Neuronal stem cell (in vitro differentiated cells): ENCODE data around the gene CABP4.
A peak's percentile ranks its signal among the peaks of the same experiment; 100 is the strongest.

Experiments
- DNase-seq: peaks from one replicate; pipeline ENCODE4 v3.0.0-alpha.2; 2013; ENCODE audit warnings: low spot score
- H2AFZ ChIP-seq: one replicate; pipeline ENCODE4 v1.6.1; 2013; ENCODE audit warnings: mild to moderate bottlenecking, low read length, inconsistent platforms
- H2AK5ac ChIP-seq: 2 replicates; pipeline ENCODE4 v1.6.1; 2013; ENCODE audit warnings: low read depth, mild to moderate bottlenecking, inconsistent platforms, low read length, moderate library complexity, mixed read lengths
- H2BK120ac ChIP-seq: 2 replicates; pipeline ENCODE4 v1.6.1; 2013; ENCODE audit warnings: low read depth, mild to moderate bottlenecking, inconsistent platforms, low read length, moderate library complexity, mixed read lengths
- H2BK12ac ChIP-seq: one replicate; pipeline ENCODE4 v1.6.1; 2013; ENCODE audit warnings: low read length, inconsistent platforms
- H2BK15ac ChIP-seq: 2 replicates; pipeline ENCODE4 v1.6.1; 2013; ENCODE audit warnings: mild to moderate bottlenecking, low read length, inconsistent platforms, mixed read lengths
- H2BK5ac ChIP-seq: one replicate; pipeline ENCODE4 v1.6.1; 2013; ENCODE audit warnings: inconsistent platforms, mild to moderate bottlenecking, low read length, moderate library complexity
- H3K14ac ChIP-seq: one replicate; pipeline ENCODE4 v1.6.1; 2013; ENCODE audit warnings: low read length, inconsistent platforms
- H3K18ac ChIP-seq: 2 replicates; pipeline ENCODE4 v1.6.1; 2013; ENCODE audit warnings: low read length, inconsistent platforms
- H3K23ac ChIP-seq: 2 replicates; pipeline ENCODE4 v1.6.1; 2013; ENCODE audit warnings: low read depth, mild to moderate bottlenecking, mixed read lengths, low read length, inconsistent platforms; ENCODE audit not compliant: poor library complexity
- H3K27ac ChIP-seq: replicated peaks from 3 replicates; pipeline ENCODE4 v1.5.1; 2013; ENCODE audit warnings: low read length, inconsistent platforms
- H3K27me3 ChIP-seq, 3 experiments: 2 replicates each; pipeline ENCODE4 v1.6.1; 2013; ENCODE audit warnings: low read length in 3 of 3, mild to moderate bottlenecking in 2 of 3, inconsistent platforms in 1 of 3, low read depth in 1 of 3, mixed read lengths in 1 of 3, moderate library complexity in 1 of 3; ENCODE audit not compliant: control insufficient read depth in 3 of 3, insufficient read depth in 3 of 3
- H3K36me3 ChIP-seq, 2 donors: replicated peaks in 1 of 2; 2 replicates each; pipeline ENCODE4 v1.6.1; 2013; ENCODE audit warnings: low read length in 2 of 2; ENCODE audit not compliant: control insufficient read depth in 2 of 2, insufficient read depth in 2 of 2
- H3K4ac ChIP-seq: 2 replicates; pipeline ENCODE4 v1.6.1; 2013; ENCODE audit warnings: inconsistent platforms, mild to moderate bottlenecking, low read length, moderate library complexity
- H3K4me1 ChIP-seq, 2 donors: 1 replicate in 1 of 2; 2 replicates in 1 of 2; pipeline ENCODE4 v1.6.1; 2013; ENCODE audit warnings: low read length in 2 of 2, low read depth in 1 of 2; ENCODE audit not compliant: control insufficient read depth in 2 of 2, insufficient read depth in 1 of 2
- H3K4me2 ChIP-seq: one replicate; pipeline ENCODE4 v1.6.1; 2013; ENCODE audit warnings: mild to moderate bottlenecking, low read length, inconsistent platforms; ENCODE audit not compliant: insufficient read depth, poor library complexity, severe bottlenecking
- H3K4me3 ChIP-seq, 2 donors: 2 replicates each; pipeline ENCODE4 v1.5.1; 2013; ENCODE audit warnings: low read length in 2 of 2, mild to moderate bottlenecking in 2 of 2, inconsistent platforms in 1 of 2, moderate library complexity in 1 of 2
- H3K79me1 ChIP-seq: one replicate; pipeline ENCODE4 v1.6.1; 2013; ENCODE audit warnings: low read depth, mild to moderate bottlenecking, inconsistent platforms, low read length, moderate library complexity
- H3K9ac ChIP-seq: one replicate; pipeline ENCODE4 v1.6.1; 2013; ENCODE audit warnings: mild to moderate bottlenecking, low read depth, low read length, inconsistent platforms; ENCODE audit not compliant: poor library complexity
- H3K9me3 ChIP-seq, 2 donors: replicated peaks in 1 of 2; 2 replicates each; pipeline versions ENCODE3 to v1.6.1; 2013; ENCODE audit warnings: low read length in 2 of 2, mild to moderate bottlenecking in 2 of 2, inconsistent platforms in 1 of 2, low read depth in 1 of 2, mixed read lengths in 1 of 2, moderate library complexity in 1 of 2; ENCODE audit not compliant: control insufficient read depth in 2 of 2, insufficient read depth in 1 of 2
- H4K8ac ChIP-seq: one replicate; pipeline ENCODE4 v1.6.1; 2013; ENCODE audit warnings: low read depth, mild to moderate bottlenecking, inconsistent platforms, low read length, moderate library complexity
- H4K91ac ChIP-seq: one replicate; pipeline ENCODE4 v1.6.1; 2013; ENCODE audit warnings: low read length, low read depth, mild to moderate bottlenecking, inconsistent platforms; ENCODE audit not compliant: poor library complexity
- WGBS, 2 donors: extraction: QIAGEN DNeasy Blood & Tissue Kit; methylation state at CpG; one replicate each; pipeline ENCODE4 v1.1.7; 2013; ENCODE audit warnings: missing lambda C conversion rate in 2 of 2, mixed read lengths in 1 of 2; ENCODE audit not compliant: insufficient read length in 2 of 2, insufficient replicate concordance in 1 of 2; ENCODE audit errors: extremely low coverage in 2 of 2; 5-methylcytosine and 5-hydroxymethylcytosine counted together

Gene CABP4

GRCh38 chr11:67420646-67421429, 34.3 kb upstream of the CABP4 start:
- no CpG with 5 or more reads among the region's 97 CpGs for WGBS, 2 donors
- H3K4me3 ChIP-seq = peak overlapping the region; percentile 67 to 77

GRCh38 chr11:67421430-67422031, 33.6 kb upstream of the CABP4 start:
- Histone ChIP-seq H2BK12ac (no peak overlapping the region), H3K36me3 (no peaks in the 10 kb centered on the region), H3K9ac (no peak overlapping the region), H3K4me2 (no peak overlapping the region), H3K4me1 (peaks cover 7 to 8% of the 10 kb centered on the region in 2 donors), H4K8ac (no peak overlapping the region), H3K79me1 (peaks cover 2% of the 10 kb centered on the region), H2BK120ac (no peak overlapping the region), H3K27me3 (peaks cover 0 to 13% (median 0%) of the 10 kb centered on the region in 3 experiments), H2AK5ac (no peak overlapping the region), H2AFZ (peak overlapping the region; percentile 98), H3K4ac (no peak overlapping the region), H2BK5ac (no peak overlapping the region), H2BK15ac (no peak overlapping the region), H3K23ac (peak overlapping the region; percentile 98), H3K4me3 (peak overlapping the region in 1 of 2 donors; percentile 67), H3K9me3 (no peaks in the 10 kb centered on the region), H3K27ac (no peak overlapping the region), H3K18ac (peak overlapping the region; percentile 85), H4K91ac (no peak overlapping the region), H3K14ac (no peak overlapping the region)
- DNase-seq = no peak
- WGBS, 2 donors = no CpG with 5 or more reads among the region's 22 CpGs

More at GRCh38 chr11:67420646-67421429, 34.3 kb upstream of the CABP4 start:
- H3K9ac ChIP-seq = peak overlapping the region; percentile 89
- H3K4me2 ChIP-seq = peak overlapping the region; percentile 98
- peak overlapping the region; percentile 98 for H3K23ac ChIP-seq
- H3K14ac ChIP-seq = peak overlapping the region; percentile 72
- peak overlapping the region; percentile 98 for H2AFZ ChIP-seq
- H2BK12ac ChIP-seq = no peak overlapping the region
- peaks cover 2% of the 10 kb centered on the region for H3K79me1 ChIP-seq
- peak overlapping the region; percentile 28 for H4K91ac ChIP-seq
- H3K27ac ChIP-seq = no peak overlapping the region
- H3K4me1 ChIP-seq = peaks cover 9 to 10% of the 10 kb centered on the region in 2 donors
- no peaks in the 10 kb centered on the region for H3K9me3 ChIP-seq
- H2BK15ac ChIP-seq = no peak overlapping the region
- peak overlapping the region; percentile 8 for H3K4ac ChIP-seq
- H3K27me3 ChIP-seq = peaks cover 0 to 17% (median 0%) of the 10 kb centered on the region in 3 experiments
- H2AK5ac ChIP-seq = peak overlapping the region; percentile 86
- peak overlapping the region; percentile 50 for H2BK5ac ChIP-seq
- no peaks in the 10 kb centered on the region for H3K36me3 ChIP-seq
- peak overlapping the region; percentile 96 for H3K18ac ChIP-seq
- DNase-seq = peak; percentile 93
- H4K8ac ChIP-seq = no peak overlapping the region
- no peak overlapping the region for H2BK120ac ChIP-seq

- Histone ChIP-seq H3K23ac (peak overlapping the region; percentile 25), H2BK120ac (no peak overlapping the region), H3K36me3 (no peaks in the 10 kb centered on the region), H3K9ac (no peak overlapping the region), H2BK12ac (no peak overlapping the region), H3K27ac (no peak overlapping the region), H3K4me2 (no peak overlapping the region), H3K9me3 (no peaks in the 10 kb centered on the region), H4K8ac (no peak overlapping the region), H3K27me3 (peaks cover 0 to 9% (median 0%) of the 10 kb centered on the region in 3 experiments), H3K14ac (no peak overlapping the region), H4K91ac (no peak overlapping the region), H2AFZ (no peak overlapping the region), H3K4ac (no peak overlapping the region), H3K4me3 (no peak overlapping the region), H3K79me1 (no peaks in the 10 kb centered on the region), H2BK5ac (no peak overlapping the region), H3K4me1 (peaks cover 7 to 9% of the 10 kb centered on the region in 2 donors), H2AK5ac (peak overlapping the region; percentile 79), H3K18ac (no peak overlapping the region), H2BK15ac (peak overlapping the region; percentile 59)
- WGBS, 2 donors = no CpG with 5 or more reads among the region's 6 CpGs
- no peak for DNase-seq
Measured at GRCh38 chr11:67422891-67423290, 32.3 kb upstream of the CABP4 start.

- no peak for DNase-seq
- Histone ChIP-seq H3K27me3 (peaks cover 0 to 9% (median 0%) of the 10 kb centered on the region in 3 experiments), H3K9ac (no peak overlapping the region)
Measured at GRCh38 chr11:67423466-67423865, 31.7 kb upstream of the CABP4 start.

More at GRCh38 chr11:67423466-67423865, 31.7 kb upstream of the CABP4 start:
- Histone ChIP-seq H3K36me3 (no peaks in the 10 kb centered on the region), H2BK15ac (peak overlapping the region; percentile 62), H4K91ac (no peak overlapping the region), H3K4me2 (no peak overlapping the region), H3K23ac (peak overlapping the region; percentile 39), H3K79me1 (no peaks in the 10 kb centered on the region), H2AFZ (no peak overlapping the region), H2BK120ac (no peak overlapping the region), H3K14ac (peak overlapping the region; percentile 27), H2BK5ac (peak overlapping the region; percentile 13), H4K8ac (no peak overlapping the region), H3K4me3 (no peak overlapping the region), H3K4me1 (peaks cover 7 to 9% of the 10 kb centered on the region in 2 donors), H3K9me3 (no peaks in the 10 kb centered on the region), H3K27ac (no peak overlapping the region), H3K18ac (peak overlapping the region; percentile 58), H2AK5ac (peak overlapping the region; percentile 81), H3K4ac (peak overlapping the region; percentile 55), H2BK12ac (no peak overlapping the region)
- WGBS, 2 donors = no CpG with 5 or more reads among the region's 13 CpGs
